ENCODE data around the gene TMBIM1.
A peak's percentile ranks its signal among the peaks of the same experiment; 100 is the strongest.

Gene TMBIM1

GRCh38 chr2:218292048-218293014 lies at the start of gene TMBIM1:
Gene TMBIM1 (minus strand): TSS chr2:218292503. CDS start chr2:218282141, 10,362 bp downstream.
- peak; percentile 78 for DNase-seq (ENCODE audit: low spot score)

- no peak for DNase-seq (ENCODE audit: low spot score)
Observed at GRCh38 chr2:218341381-218341780, 49.1 kb upstream of the TMBIM1 start.

- no peak for DNase-seq (ENCODE audit: low spot score)
Observed at GRCh38 chr2:218340656-218341055, 48.4 kb upstream of the TMBIM1 start.

GRCh38 chr2:218334531-218334930 lies 42.2 kb upstream of the TMBIM1 start:
- DNase-seq (ENCODE audit: low spot score), result peak; percentile 87

- peak; percentile 71 for DNase-seq (ENCODE audit: low spot score)
Observed at GRCh38 chr2:218332920-218333645, 40.8 kb upstream of the TMBIM1 start.

- DNase-seq (ENCODE audit: low spot score), result peak; percentile 24
Observed at GRCh38 chr2:218332288-218332687, 40.0 kb upstream of the TMBIM1 start.

GRCh38 chr2:218331745-218332144 lies 39.4 kb upstream of the TMBIM1 start:
- DNase-seq (ENCODE audit: low spot score), result no peak

- DNase-seq (ENCODE audit: low spot score), result peak; percentile 65
Observed at GRCh38 chr2:218329826-218330593, 37.7 kb upstream of the TMBIM1 start.

- no peak for DNase-seq (ENCODE audit: low spot score)
Observed at GRCh38 chr2:218329027-218329825, 36.9 kb upstream of the TMBIM1 start.

- no peak for DNase-seq (ENCODE audit: low spot score)
Observed at GRCh38 chr2:218328294-218328693, 36.0 kb upstream of the TMBIM1 start.

- DNase-seq (ENCODE audit: low spot score), result no peak
Observed at GRCh38 chr2:218327451-218328210, 35.3 kb upstream of the TMBIM1 start.

GRCh38 chr2:218326315-218326714 lies 34.0 kb upstream of the TMBIM1 start:
- no peak for DNase-seq (ENCODE audit: low spot score)

- no peak for DNase-seq (ENCODE audit: low spot score)
Observed at GRCh38 chr2:218325566-218326160, 33.4 kb upstream of the TMBIM1 start.

GRCh38 chr2:218323526-218324472 lies 31.5 kb upstream of the TMBIM1 start:
- DNase-seq (ENCODE audit: low spot score), result peak; percentile 16

GRCh38 chr2:218322768-218323525 lies 30.6 kb upstream of the TMBIM1 start:
- peak; percentile 88 for DNase-seq (ENCODE audit: low spot score)

GRCh38 chr2:218320704-218321336 lies 28.5 kb upstream of the TMBIM1 start:
- DNase-seq (ENCODE audit: low spot score), result peak; percentile 33

GRCh38 chr2:218319813-218320365 lies 27.6 kb upstream of the TMBIM1 start:
- DNase-seq (ENCODE audit: low spot score), result peak; percentile 22

Data from NAMALWA (cell line).